ENCODE results near the gene PPP2R5C. TPM values are rescaled to one million over a fixed set of nuclear protein-coding genes. Genes with fewer than 3 reads are reported as not detected.

The PPP2R5C gene
- total RNA-seq, 2 donors from 2014 or later: 146 to 153 TPM

DNA sequence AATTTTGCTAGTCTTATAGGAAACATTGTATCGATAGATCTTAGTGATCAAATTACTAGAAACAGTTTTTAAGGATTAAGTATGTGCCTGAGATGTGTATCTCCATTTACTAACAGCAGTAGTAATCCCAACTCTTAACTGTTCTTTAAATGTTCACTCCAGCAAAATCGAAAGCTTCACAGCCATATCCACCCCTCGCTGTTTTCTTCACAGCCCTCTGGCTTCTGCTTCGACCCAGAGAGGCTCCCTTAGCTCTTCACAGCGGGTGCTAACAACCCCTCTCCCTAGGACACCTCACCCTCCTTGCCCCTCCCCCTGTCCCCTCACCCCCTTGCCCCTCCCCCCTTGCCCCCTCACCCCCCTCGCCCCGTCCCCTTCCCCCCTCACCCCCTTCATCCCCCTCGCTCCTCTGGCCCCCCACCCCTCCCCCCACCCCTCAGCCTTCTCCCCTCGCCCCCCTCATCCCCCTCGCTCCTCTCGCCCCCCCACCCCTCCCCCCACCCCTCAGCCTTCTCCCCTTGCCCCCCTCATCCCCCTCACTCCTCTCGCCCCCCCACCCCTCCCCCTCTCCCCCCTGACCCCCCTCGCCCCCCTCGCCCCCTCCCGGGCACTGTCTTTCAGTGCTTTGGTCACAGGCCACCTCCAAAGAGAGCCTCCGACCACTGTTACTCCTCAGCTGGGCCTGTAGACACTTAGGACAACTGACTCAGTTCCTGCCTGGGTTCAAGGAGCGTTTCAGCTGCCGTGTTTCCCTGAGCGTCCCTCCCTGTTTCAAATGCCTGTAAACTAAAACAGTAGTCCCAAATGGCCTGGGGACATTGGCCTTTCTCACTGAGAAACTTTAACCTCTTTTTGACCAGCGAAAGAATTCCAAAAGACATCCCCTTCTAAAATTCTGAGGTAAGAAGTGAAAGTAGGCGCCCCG, 156.8 kb downstream of the PPP2R5C start:
- H3K27ac ChIP-seq: no peak overlapping the region
- intact Hi-C loops (cut with DNase I): no loop called here
- DNase-seq: no peak
- H3K4me1 ChIP-seq: no peaks in the 10 kb centered on the region
- TF ChIP-seq, protein P1, sequence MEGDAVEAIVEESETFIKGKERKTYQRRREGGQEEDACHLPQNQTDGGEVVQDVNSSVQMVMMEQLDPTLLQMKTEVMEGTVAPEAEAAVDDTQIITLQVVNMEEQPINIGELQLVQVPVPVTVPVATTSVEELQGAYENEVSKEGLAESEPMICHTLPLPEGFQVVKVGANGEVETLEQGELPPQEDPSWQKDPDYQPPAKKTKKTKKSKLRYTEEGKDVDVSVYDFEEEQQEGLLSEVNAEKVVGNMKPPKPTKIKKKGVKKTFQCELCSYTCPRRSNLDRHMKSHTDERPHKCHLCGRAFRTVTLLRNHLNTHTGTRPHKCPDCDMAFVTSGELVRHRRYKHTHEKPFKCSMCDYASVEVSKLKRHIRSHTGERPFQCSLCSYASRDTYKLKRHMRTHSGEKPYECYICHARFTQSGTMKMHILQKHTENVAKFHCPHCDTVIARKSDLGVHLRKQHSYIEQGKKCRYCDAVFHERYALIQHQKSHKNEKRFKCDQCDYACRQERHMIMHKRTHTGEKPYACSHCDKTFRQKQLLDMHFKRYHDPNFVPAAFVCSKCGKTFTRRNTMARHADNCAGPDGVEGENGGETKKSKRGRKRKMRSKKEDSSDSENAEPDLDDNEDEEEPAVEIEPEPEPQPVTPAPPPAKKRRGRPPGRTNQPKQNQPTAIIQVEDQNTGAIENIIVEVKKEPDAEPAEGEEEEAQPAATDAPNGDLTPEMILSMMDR (IDR thresholded peaks at IDR 0.05): no peak
- no peaks in the 10 kb centered on the region for H3K36me3 ChIP-seq
- no peaks in the 10 kb centered on the region for H3K27me3 ChIP-seq
- H3K9ac ChIP-seq (ENCODE audit: low read depth in 2 of 2, low read length in 2 of 2): no peak overlapping the region
- H3K9me3 ChIP-seq: no peaks in the 10 kb centered on the region
- H3K4me3 ChIP-seq: no peak overlapping the region

DNA sequence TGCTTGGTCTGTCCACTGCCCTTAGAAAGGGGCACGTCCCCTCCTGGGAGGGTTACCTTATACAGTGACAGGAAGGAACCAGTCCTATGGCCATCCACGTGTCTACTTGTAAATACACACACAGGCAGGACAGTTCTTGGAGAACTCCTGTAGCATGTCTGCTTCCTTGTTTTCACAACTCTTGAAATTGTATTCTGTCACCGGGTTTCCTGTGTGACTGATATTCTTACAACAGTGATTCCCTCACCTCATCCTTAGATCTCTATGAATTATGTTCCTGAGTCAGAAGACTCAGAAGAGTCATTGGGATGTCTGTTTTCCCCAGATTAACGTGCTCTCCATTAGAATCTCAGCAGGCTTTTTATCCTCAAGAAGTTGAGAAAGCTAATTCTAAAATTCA, 158.8 kb downstream of the PPP2R5C start:
- Histone ChIP-seq H3K27me3 (no peaks in the 10 kb centered on the region), H3K4me1 (no peaks in the 10 kb centered on the region), H3K9ac (ENCODE audit: low read depth in 2 of 2, low read length in 2 of 2) (no peak overlapping the region), H3K9me3 (no peaks in the 10 kb centered on the region), H3K36me3 (no peaks in the 10 kb centered on the region), H3K27ac (no peak overlapping the region), H3K4me3 (no peak overlapping the region)
- DNase-seq: no peak
- intact Hi-C loops (cut with DNase I): no loop called here
- TF ChIP-seq, protein P1 (IDR thresholded peaks at IDR 0.05): no peak

DNA sequence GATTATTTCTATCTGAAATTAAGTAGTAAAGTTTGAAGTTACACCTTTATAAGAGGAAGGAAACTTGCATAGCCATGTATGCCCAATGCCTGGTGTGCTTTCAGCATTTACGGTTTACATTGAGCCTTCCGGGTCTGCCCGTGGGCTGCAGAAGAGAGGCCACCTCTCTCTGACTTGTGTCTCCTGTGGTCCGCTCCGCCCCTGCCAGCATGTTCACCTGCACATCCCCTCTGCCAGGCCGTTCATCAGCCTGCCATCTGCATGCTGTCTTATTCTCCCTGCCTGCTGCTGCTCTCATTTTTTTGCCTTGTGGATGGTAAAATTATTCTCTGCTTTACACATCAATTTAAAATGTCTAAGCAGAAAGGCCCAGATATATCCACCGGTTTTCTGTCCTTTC, 161.4 kb downstream of the PPP2R5C start:
- Histone ChIP-seq H3K27ac (no peak overlapping the region), H3K4me3 (no peak overlapping the region), H3K4me1 (no peaks in the 10 kb centered on the region), H3K27me3 (no peaks in the 10 kb centered on the region), H3K36me3 (no peaks in the 10 kb centered on the region), H3K9ac (ENCODE audit: low read depth in 2 of 2, low read length in 2 of 2) (no peak overlapping the region), H3K9me3 (no peaks in the 10 kb centered on the region)
- no peak for DNase-seq
- intact Hi-C loops (cut with DNase I): no loop called here
- TF ChIP-seq, protein P1 (IDR thresholded peaks at IDR 0.05): no peak

DNA sequence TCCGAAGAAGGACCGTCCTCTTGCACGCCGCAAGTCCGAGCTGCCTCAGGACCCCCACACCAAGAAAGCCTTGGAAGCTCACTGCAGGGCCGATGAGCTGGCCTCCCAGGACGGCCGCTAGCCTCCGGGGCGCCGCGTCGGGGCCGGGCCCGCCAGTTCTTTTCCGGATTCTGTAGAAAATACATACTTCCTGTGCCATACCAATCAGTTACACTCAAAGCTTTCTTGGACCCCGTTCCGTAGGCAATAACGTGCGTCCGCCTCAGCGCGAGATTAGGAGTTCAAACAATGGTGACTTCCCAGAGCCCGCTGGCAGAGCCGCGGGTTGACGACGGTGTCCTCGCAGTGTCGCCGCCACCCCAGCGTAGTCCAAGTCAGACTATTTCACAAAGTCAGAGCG, 163.6 kb downstream of the PPP2R5C start:
- Histone ChIP-seq H3K9me3 (no peaks in the 10 kb centered on the region), H3K4me3 (no peak overlapping the region), H3K27ac (no peak overlapping the region), H3K4me1 (no peaks in the 10 kb centered on the region), H3K27me3 (no peaks in the 10 kb centered on the region), H3K36me3 (no peaks in the 10 kb centered on the region), H3K9ac (ENCODE audit: low read depth in 2 of 2, low read length in 2 of 2) (no peak overlapping the region)
- DNase-seq: no peak
- TF ChIP-seq, protein P1 (IDR thresholded peaks at IDR 0.05): no peak
- intact Hi-C loops (cut with DNase I): no loop called here

DNA sequence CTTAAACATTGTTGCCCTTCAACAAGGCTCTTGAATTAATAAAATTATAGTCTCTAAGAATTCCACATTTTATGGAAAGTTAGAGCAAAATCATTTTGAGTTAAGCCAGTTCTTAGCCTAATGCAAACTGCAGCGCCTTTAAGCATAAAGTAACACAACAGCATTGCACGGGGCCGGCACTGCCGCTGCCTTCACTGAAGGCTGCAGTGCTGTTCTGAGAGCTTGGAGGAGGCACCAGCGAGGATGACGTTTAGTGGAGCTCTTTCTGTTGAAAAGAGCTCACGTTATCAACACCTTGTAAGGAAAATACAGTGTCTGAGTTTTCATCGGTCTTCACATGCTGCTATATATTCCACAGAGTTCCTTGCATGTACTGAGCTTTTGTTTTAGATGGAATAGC, 164.6 kb downstream of the PPP2R5C start:
- intact Hi-C loops (cut with DNase I): no loop called here
- no peak overlapping the region for H3K27ac ChIP-seq
- TF ChIP-seq, protein P1 (IDR thresholded peaks at IDR 0.05): no peak
- DNase-seq: no peak
- no peaks in the 10 kb centered on the region for H3K4me1 ChIP-seq
- H3K27me3 ChIP-seq: no peaks in the 10 kb centered on the region
- H3K4me3 ChIP-seq: no peak overlapping the region
- no peak overlapping the region for H3K9ac ChIP-seq (ENCODE audit: low read depth in 2 of 2, low read length in 2 of 2)
- no peaks in the 10 kb centered on the region for H3K36me3 ChIP-seq
- no peaks in the 10 kb centered on the region for H3K9me3 ChIP-seq

Data from colonic mucosa (tissue), 4 donors.